A673 (cell line): ENCODE results near the gene RXRA. TPM values are rescaled to one million over a fixed set of nuclear protein-coding genes. Genes with fewer than 3 reads are reported as not detected.

Source experiments
- BruUV-seq: library from RNA; stranded (reverse); fragments of 400-500 nt; replicated peaks from 2 replicates; lab custom pipeline; 2021; lab: Mats Ljungman, UMichigan
- CTCF ChIA-PET: fragments of 300-600 bp; sonication (Branson Sonifier 250); formaldehyde crosslinking; loops from one replicate; lab custom pipeline; 2022; ENCODE audit warnings: antibody characterized with exemption; lab: Charles Lee
- POLR2A ChIA-PET: fragments of 300-600 bp; sonication (Branson Sonifier 250); formaldehyde crosslinking; loops from one replicate; lab custom pipeline; 2022; ENCODE audit warnings: antibody characterized with exemption; ENCODE audit not compliant: low non-redundant PET; lab: Charles Lee
- DNase-seq: peaks from one replicate; pipeline ENCODE4 v3.0.0-alpha.2; 2015; ENCODE audit warnings: low spot score
- H3K27ac ChIP-seq: fragments of 200-600 bp; sonication (generic); 2 replicates; pipeline ENCODE4 v1.5.1; 2016; ENCODE audit warnings: mixed run types, low read depth, mild to moderate bottlenecking, mixed read lengths, antibody characterized with exemption, low read length; ENCODE audit not compliant: poor library complexity, severe bottlenecking
- H3K27me3 ChIP-seq: fragments of 200-600 bp; sonication (generic); replicated peaks from 2 replicates; pipeline ENCODE4 v1.6.1; 2017; ENCODE audit warnings: mixed run types, low read depth, mild to moderate bottlenecking, mixed read lengths, antibody characterized with exemption, low read length; ENCODE audit not compliant: insufficient read depth, poor library complexity
- H3K36me3 ChIP-seq: fragments of 200-600 bp; sonication (generic); 2 replicates; pipeline ENCODE4 v1.6.1; 2016; ENCODE audit warnings: mixed run types, mild to moderate bottlenecking, mixed read lengths, antibody characterized with exemption, low read length; ENCODE audit not compliant: insufficient read depth, poor library complexity, severe bottlenecking
- H3K4me1 ChIP-seq: fragments of 200-600 bp; sonication (generic); 2 replicates; pipeline ENCODE4 v1.6.1; 2017; ENCODE audit warnings: mixed run types, mild to moderate bottlenecking, mixed read lengths, antibody characterized with exemption, low read length; ENCODE audit not compliant: insufficient read depth, poor library complexity, severe bottlenecking
- H3K4me3 ChIP-seq: fragments of 200-600 bp; sonication (generic); 2 replicates; pipeline ENCODE4 v1.5.1; 2016; ENCODE audit warnings: low read depth, mixed run types, mild to moderate bottlenecking, mixed read lengths, low read length; ENCODE audit not compliant: poor library complexity, severe bottlenecking
- H3K9me3 ChIP-seq: fragments of 200-600 bp; sonication (generic); 2 replicates; pipeline ENCODE4 v1.6.1; 2016; ENCODE audit warnings: mixed run types, low read depth, mild to moderate bottlenecking, mixed read lengths, antibody characterized with exemption, low read length; ENCODE audit not compliant: poor library complexity, severe bottlenecking
- CTCF ChIP-seq: fragments of 300-800, 200-600 bp; sonication (generic); conservative IDR thresholded peaks from 2 replicates; pipeline ENCODE4 v1.5.1; 2017; ENCODE audit warnings: low read depth, mild to moderate bottlenecking, antibody characterized with exemption, low read length, moderate library complexity, mixed read lengths
- EZH2 ChIP-seq: fragments of 200-600 bp; sonication (generic); IDR thresholded peaks from 2 replicates; pipeline ENCODE4 v1.6.1; 2017; ENCODE audit warnings: borderline replicate concordance, low read depth, mild to moderate bottlenecking, mixed read lengths, antibody characterized with exemption, low read length; ENCODE audit not compliant: poor library complexity, severe bottlenecking
- intact Hi-C: fragments of 100-400 bp; cut with micrococcal nuclease; formaldehyde crosslinking; loops from one replicate; pipeline ENCODE4 v1.10.0; 2022; ENCODE audit not compliant: unreplicated experiment
- total RNA-seq: library from RNA; stranded (reverse); gene quantifications from 2 replicates; pipeline ENCODE4 v1.2.3, GENCODE V29; 2021

RXRA gene
- total RNA-seq, 1 experiment from 2014 or later, result 54.1 TPM

GRCh38 chr9:134468358-134468757 lies 142.1 kb downstream of the RXRA start:
- Histone ChIP-seq H3K4me1 (no peaks in the 10 kb centered on the region), H3K4me3 (no peak overlapping the region), H3K9me3 (no peaks in the 10 kb centered on the region), H3K27ac (no peak overlapping the region), H3K27me3 (no peaks in the 10 kb centered on the region), H3K36me3 (no peaks in the 10 kb centered on the region)
- no peak for TF ChIP-seq CTCF
- no peak for TF ChIP-seq EZH2
- POLR2A ChIA-PET, result no interaction called here
- intact Hi-C loops, result no loop called here
- DNase-seq, result no peak
- BruUV-seq, result no TSS peak
- CTCF ChIA-PET, result no interaction called here

GRCh38 chr9:134469041-134469875 lies 143.0 kb downstream of the RXRA start:
- no peaks in the 10 kb centered on the region for H3K9me3 ChIP-seq
- no peaks in the 10 kb centered on the region for H3K27me3 ChIP-seq
- ChIA-PET POLR2A (no interaction called here), CTCF (no interaction called here)
- no peaks in the 10 kb centered on the region for H3K4me1 ChIP-seq
- no peak overlapping the region for H3K27ac ChIP-seq
- no peak for DNase-seq
- no peaks in the 10 kb centered on the region for H3K36me3 ChIP-seq
- TF ChIP-seq CTCF (no peak), EZH2 (no peak)
- no TSS peak for BruUV-seq
- no peak overlapping the region for H3K4me3 ChIP-seq
- intact Hi-C loops, result no loop called here

- TF ChIP-seq EZH2 (no peak), CTCF (no peak)
- BruUV-seq, result no TSS peak
- no peak overlapping the region for H3K4me3 ChIP-seq
- no peaks in the 10 kb centered on the region for H3K27me3 ChIP-seq
- ChIA-PET CTCF (no interaction called here), POLR2A (no interaction called here)
- DNase-seq, result no peak
- peaks cover 11% of the 10 kb centered on the region for H3K4me1 ChIP-seq
- H3K9me3 ChIP-seq, result no peaks in the 10 kb centered on the region
- no peaks in the 10 kb centered on the region for H3K36me3 ChIP-seq
- H3K27ac ChIP-seq, result no peak overlapping the region
- intact Hi-C loops, result no loop called here
These were observed 146.0 kb downstream of the RXRA start for GRCh38 chr9:134472256-134472655.
